Activated naive CD4-positive, alpha-beta T cell treated with anti-CD3 and anti-CD28 coated beads, Interleukin-2, amount 10 ng/mL, durations not matched to agents 7 days and 5 days (primary cell): Measurements from ENCODE around the gene HRH2.
A peak's percentile ranks its signal among the peaks of the same experiment; 100 is the strongest.

Experiments
- CTCF ChIA-PET: fragments of 350-600 bp; sonication (Branson Sonifier 250); formaldehyde crosslinking; loops from one replicate; lab custom pipeline; 2021; ENCODE audit warnings: antibody characterized with exemption; lab: Charles Lee
- DNase-seq: peaks from one replicate; pipeline ENCODE4 v3.0.0-alpha.2; 2020
- H3K27ac Mint-ChIP-seq: one replicate; pipeline ENCODE4 v1.8.0; 2021; ENCODE audit warnings: mild to moderate bottlenecking, moderate library complexity, mixed read lengths
- H3K27me3 Mint-ChIP-seq: one replicate; pipeline ENCODE4 v1.8.0; 2021; ENCODE audit warnings: mild to moderate bottlenecking, mixed read lengths
- H3K36me3 Mint-ChIP-seq: one replicate; pipeline ENCODE4 v1.8.0; 2021; ENCODE audit warnings: mixed read lengths
- H3K4me1 Mint-ChIP-seq: one replicate; pipeline ENCODE4 v1.8.0; 2021; ENCODE audit warnings: mixed read lengths
- H3K4me3 Mint-ChIP-seq: one replicate; pipeline ENCODE4 v1.8.0; 2021; ENCODE audit warnings: mild to moderate bottlenecking, moderate library complexity, mixed read lengths
- H3K9me3 Mint-ChIP-seq: one replicate; pipeline ENCODE4 v1.8.0; 2021; ENCODE audit warnings: mixed read lengths

HRH2 gene

DNA sequence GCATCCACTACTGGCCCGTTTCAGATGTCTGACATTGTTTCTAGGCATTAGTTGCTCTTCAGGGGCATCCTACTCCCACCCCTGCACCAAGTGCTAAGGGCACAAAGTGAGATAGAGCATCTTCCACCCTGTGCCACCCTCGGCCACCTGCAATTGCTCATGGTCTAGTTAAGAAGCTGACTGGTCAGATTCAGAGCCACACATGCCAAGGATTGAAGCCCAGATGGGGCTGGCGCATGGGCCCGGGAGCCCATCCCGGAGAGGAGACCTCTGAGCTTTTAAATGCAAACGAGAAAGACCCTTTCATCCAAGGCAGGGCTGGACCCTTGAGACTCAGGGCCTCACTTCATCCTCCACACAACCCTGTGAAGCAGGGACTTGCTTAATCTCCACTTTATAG, 28.5 kb downstream of the HRH2 start:
- Mint-ChIP-seq H3K27ac (no peak overlapping the region), H3K4me1 (peaks cover 37% of the 10 kb centered on the region), H3K36me3 (peaks cover 52% of the 10 kb centered on the region), H3K4me3 (no peak overlapping the region), H3K9me3 (no peaks in the 10 kb centered on the region), H3K27me3 (no peaks in the 10 kb centered on the region)
- CTCF ChIA-PET, result interaction anchor here (1.3 kb wide), 1 partner anchor 30 kb away, joined by 3 read pairs; no protein-coding TSS in a partner anchor
- DNase-seq, result no peak

DNA sequence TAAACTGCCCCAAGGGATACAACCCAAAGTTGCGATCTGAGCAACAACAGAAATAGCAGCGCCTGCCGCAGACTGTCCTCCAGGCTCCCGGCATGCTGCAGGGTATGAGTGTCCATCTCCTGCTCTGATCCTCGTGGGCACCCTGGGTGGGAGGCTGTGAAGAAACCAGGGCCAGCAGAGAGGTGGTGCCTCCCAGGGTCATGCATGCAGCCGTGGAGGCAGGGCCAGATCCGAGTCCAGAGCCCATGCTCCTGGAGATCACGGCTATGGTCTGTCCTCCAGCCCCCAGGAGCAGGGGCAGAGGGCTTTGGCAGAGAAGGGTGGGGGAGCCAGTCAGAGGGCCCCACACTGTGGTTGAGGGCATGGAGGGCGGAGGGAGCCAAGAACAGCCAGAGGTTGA, 29.0 kb downstream of the HRH2 start:
- H3K4me3 Mint-ChIP-seq, result no peak overlapping the region
- H3K27ac Mint-ChIP-seq, result no peak overlapping the region
- DNase-seq, result no peak
- no peaks in the 10 kb centered on the region for H3K9me3 Mint-ChIP-seq
- peaks cover 52% of the 10 kb centered on the region for H3K36me3 Mint-ChIP-seq
- H3K27me3 Mint-ChIP-seq, result no peaks in the 10 kb centered on the region
- H3K4me1 Mint-ChIP-seq, result peaks cover 37% of the 10 kb centered on the region
- CTCF ChIA-PET, result interaction anchor here (1.1 to 1.3 kb wide), 2 partner anchors 11 to 30 kb away, joined by 3 read pairs; no protein-coding TSS in a partner anchor

DNA sequence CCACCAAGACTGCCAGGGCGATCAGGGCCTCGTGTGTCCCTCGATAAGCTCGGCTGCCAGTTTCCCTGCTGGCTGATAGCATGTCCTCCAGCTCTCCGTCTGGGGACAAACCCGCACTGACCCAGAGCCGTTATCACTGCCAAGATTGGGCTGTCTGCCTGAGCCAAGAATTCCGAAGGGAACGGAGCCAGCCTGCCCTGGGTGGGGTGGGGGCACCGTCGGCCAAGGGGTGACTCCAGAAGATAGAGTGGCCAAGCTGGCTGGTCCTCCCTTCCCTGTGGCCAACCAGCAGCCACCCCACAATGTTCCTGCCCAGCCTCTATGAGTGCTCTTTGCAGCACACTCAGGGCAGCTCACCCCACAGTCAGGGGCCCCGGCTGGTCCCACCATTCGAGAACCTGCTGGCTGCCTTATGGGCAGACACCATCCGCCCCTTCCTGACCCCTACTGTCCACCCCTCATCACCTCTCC, 29.4 kb downstream of the HRH2 start:
- Mint-ChIP-seq H3K27ac (no peak overlapping the region), H3K9me3 (no peaks in the 10 kb centered on the region), H3K4me1 (peaks cover 37% of the 10 kb centered on the region), H3K36me3 (peaks cover 49% of the 10 kb centered on the region), H3K4me3 (no peak overlapping the region), H3K27me3 (no peaks in the 10 kb centered on the region)
- no peak for DNase-seq
- CTCF ChIA-PET, result interaction anchor here (1.1 kb wide), 1 partner anchor 11 kb away, joined by 3 read pairs; no protein-coding TSS in a partner anchor

DNA sequence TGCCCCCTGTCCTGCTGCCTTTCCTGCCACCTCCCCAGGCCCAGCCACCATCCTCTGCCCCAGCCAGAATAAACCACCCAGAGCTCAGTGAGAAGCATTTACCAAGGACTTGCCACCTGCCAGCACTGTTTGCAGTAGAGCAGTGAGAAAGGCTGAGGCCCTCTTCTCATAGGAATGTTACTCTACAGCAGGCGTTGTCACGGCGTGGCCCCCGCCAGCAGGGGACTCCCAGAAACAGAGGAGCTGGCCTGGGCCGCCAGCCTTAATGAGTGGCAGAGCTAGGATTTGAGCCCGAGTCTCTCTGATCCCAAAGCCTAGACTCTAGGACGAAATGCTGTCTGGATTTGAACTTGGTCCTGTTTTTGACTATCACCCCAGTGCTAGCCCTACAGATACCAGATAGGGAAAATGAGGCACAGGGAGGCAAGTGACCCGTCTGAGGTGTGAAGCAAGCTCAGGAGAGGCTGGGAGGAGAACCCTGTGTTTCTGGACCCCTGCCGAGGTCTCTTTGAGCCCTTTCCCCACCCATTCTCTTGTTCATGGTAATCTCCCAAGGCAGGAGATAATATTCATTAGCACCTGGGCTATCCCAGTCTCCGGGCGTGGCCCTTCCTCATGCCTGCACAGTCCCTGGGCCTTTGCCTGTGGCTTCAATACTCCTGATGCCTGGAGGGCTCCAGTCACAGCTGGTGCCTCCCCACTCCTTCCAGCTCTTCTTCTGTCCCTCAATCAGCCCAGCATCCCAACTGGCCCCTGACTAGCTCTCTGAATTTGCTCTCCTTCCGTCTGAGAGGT, 30.7 kb downstream of the HRH2 start:
- H3K27ac Mint-ChIP-seq, result no peak overlapping the region
- no peak for DNase-seq
- H3K4me1 Mint-ChIP-seq, result peaks cover 43% of the 10 kb centered on the region
- CTCF ChIA-PET, result interaction anchor here (0.8 to 4.5 kb wide), 3 partner anchors 9 to 154 kb away, joined by 3 to 27 read pairs (median 4); no protein-coding TSS in a partner anchor
- no peak overlapping the region for H3K4me3 Mint-ChIP-seq
- H3K9me3 Mint-ChIP-seq, result no peaks in the 10 kb centered on the region
- peaks cover 40% of the 10 kb centered on the region for H3K36me3 Mint-ChIP-seq
- H3K27me3 Mint-ChIP-seq, result no peaks in the 10 kb centered on the region

- Mint-ChIP-seq H3K36me3 (peaks cover 40% of the 10 kb centered on the region), H3K9me3 (no peaks in the 10 kb centered on the region), H3K27ac (no peak overlapping the region), H3K4me1 (peaks cover 46% of the 10 kb centered on the region), H3K27me3 (no peaks in the 10 kb centered on the region), H3K4me3 (no peak overlapping the region)
- no peak for DNase-seq
- CTCF ChIA-PET, result interaction anchor here (0.8 to 4.5 kb wide), 4 partner anchors 8 to 155 kb away, joined by 3 to 27 read pairs (median 4); no protein-coding TSS in a partner anchor
Observed at GRCh38 chr5:175689147-175689991, 31.5 kb downstream of the HRH2 start.

- DNase-seq, result no peak
- CTCF ChIA-PET, result interaction anchor here (0.8 to 4.5 kb wide), 4 partner anchors 11 to 156 kb away, joined by 3 to 27 read pairs (median 4); no protein-coding TSS in a partner anchor
- no peak overlapping the region for H3K27ac Mint-ChIP-seq
- H3K4me1 Mint-ChIP-seq, result peaks cover 40% of the 10 kb centered on the region
- no peaks in the 10 kb centered on the region for H3K9me3 Mint-ChIP-seq
- H3K27me3 Mint-ChIP-seq, result no peaks in the 10 kb centered on the region
- no peak overlapping the region for H3K4me3 Mint-ChIP-seq
- peaks cover 37% of the 10 kb centered on the region for H3K36me3 Mint-ChIP-seq
Observed at GRCh38 chr5:175690025-175690424, 32.2 kb downstream of the HRH2 start.

DNA sequence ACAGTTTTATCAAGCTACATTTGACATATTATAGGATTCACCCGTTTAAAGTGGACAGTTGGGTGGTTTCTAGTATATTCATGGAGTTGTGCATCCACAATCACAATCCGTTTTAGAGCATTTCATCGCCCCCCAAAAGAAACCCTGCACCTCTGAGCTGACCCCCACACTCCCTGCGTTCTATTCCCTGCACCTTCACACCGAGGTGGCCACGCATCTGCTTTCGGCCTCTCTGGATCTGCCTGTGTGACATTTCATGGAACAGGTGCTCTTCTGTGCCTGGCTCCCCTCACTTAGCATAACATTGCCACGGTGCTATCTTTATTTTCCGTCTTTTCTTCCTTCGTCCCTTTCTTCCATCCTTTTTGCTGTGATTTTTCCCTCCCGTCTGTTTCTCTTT, 32.7 kb downstream of the HRH2 start:
- H3K27me3 Mint-ChIP-seq, result no peaks in the 10 kb centered on the region
- no peak overlapping the region for H3K27ac Mint-ChIP-seq
- no peaks in the 10 kb centered on the region for H3K9me3 Mint-ChIP-seq
- no peak overlapping the region for H3K4me3 Mint-ChIP-seq
- peaks cover 35% of the 10 kb centered on the region for H3K36me3 Mint-ChIP-seq
- DNase-seq, result no peak
- CTCF ChIA-PET, result interaction anchor here (0.8 to 4.5 kb wide), 4 partner anchors 11 to 156 kb away, joined by 3 to 27 read pairs (median 4); no protein-coding TSS in a partner anchor
- peaks cover 40% of the 10 kb centered on the region for H3K4me1 Mint-ChIP-seq

GRCh38 chr5:175691761-175692160, 33.9 kb downstream of the HRH2 start:
- no peaks in the 10 kb centered on the region for H3K27me3 Mint-ChIP-seq
- no peak overlapping the region for H3K27ac Mint-ChIP-seq
- peaks cover 35% of the 10 kb centered on the region for H3K36me3 Mint-ChIP-seq
- CTCF ChIA-PET, result interaction anchor here (4.5 kb wide), 1 partner anchor 157 kb away, joined by 27 read pairs; no protein-coding TSS in a partner anchor
- no peaks in the 10 kb centered on the region for H3K9me3 Mint-ChIP-seq
- DNase-seq, result no peak
- H3K4me1 Mint-ChIP-seq, result peaks cover 52% of the 10 kb centered on the region
- no peak overlapping the region for H3K4me3 Mint-ChIP-seq

DNA sequence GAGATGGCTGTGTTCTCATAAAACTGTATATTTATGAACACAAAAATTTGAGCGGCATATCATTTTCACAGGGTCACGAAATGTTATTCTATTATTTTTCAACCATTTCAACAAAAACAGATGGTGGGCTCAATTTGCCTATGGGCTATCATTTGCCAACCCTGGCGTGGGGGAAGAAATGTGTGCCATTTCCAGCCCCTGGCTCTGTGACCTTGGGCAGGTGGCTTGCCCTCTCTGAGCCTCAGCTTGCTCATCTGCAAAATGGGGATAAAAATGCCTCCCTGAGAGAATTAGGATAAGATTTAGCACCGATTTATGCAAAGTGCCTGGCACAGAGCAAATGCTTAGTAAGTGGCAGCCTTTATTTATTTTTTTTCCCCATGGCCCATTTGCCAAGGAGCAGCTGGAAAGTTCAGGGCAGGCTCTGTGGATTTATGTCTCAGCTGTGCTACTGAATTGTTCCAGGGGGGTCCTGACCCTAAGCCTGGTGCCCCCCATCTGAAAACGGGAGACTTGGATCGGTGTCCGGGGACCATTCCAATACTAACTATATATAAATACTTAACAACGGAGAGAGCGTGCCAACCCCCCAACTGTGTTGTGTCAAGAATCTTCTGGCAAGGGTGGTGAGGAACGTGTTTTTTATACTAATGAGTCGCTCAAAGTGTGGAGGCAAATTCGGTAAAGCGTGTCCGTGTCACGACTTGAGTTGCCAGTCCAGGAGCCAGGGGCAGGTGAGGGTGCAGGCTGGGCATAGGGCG, 34.5 kb downstream of the HRH2 start:
- Mint-ChIP-seq H3K27me3 (no peaks in the 10 kb centered on the region), H3K27ac (no peak overlapping the region), H3K4me1 (peaks cover 52% of the 10 kb centered on the region), H3K9me3 (no peaks in the 10 kb centered on the region), H3K4me3 (no peak overlapping the region), H3K36me3 (peaks cover 35% of the 10 kb centered on the region)
- no peak for DNase-seq
- CTCF ChIA-PET, result interaction anchor here (4.5 kb wide), 1 partner anchor 158 kb away, joined by 27 read pairs; no protein-coding TSS in a partner anchor

DNA sequence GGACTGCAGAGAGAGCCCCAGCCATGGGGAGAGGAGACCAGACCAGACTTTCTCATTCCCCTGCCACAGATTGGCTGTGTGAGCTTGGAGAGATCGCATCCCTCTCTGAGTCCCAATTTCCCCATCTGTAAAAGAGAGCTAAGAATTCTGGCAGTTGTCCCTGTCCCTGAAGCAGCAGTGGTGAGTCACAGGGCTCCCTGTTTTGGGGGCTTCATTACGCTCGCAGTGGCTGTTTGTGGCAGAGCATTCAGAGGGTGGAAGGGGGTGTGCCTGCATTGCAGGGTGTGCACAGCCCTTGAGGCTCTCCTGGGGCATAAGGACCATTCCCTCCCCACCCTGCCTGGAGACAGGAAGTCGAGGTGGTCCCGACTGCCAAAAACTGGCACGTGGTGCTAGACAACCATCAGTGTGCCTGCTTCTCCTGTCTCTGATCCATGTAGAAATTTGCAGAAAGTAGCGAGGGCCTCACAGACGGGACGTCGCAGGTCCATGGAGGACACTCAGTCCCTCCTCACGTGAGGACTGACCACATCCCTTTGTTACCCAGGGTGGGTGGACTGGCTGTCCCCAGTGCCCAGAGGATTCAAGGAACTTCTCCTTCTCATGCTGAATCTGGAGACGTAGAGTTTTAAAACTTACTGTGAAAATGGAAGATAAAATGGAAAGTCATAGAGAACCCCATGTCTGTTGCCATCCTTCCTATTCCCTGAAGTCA, 35.3 kb downstream of the HRH2 start:
- no peaks in the 10 kb centered on the region for H3K9me3 Mint-ChIP-seq
- CTCF ChIA-PET, result interaction anchor here (1.1 to 2.1 kb wide), 2 partner anchors 37 to 159 kb away, joined by 5 to 20 read pairs; no protein-coding TSS in a partner anchor
- no peak overlapping the region for H3K4me3 Mint-ChIP-seq
- H3K27ac Mint-ChIP-seq, result peak overlapping the region; percentile 53
- H3K27me3 Mint-ChIP-seq, result no peaks in the 10 kb centered on the region
- H3K36me3 Mint-ChIP-seq, result peaks cover 36% of the 10 kb centered on the region
- DNase-seq, result no peak
- H3K4me1 Mint-ChIP-seq, result peaks cover 54% of the 10 kb centered on the region

- Mint-ChIP-seq H3K4me1 (peaks cover 54% of the 10 kb centered on the region), H3K4me3 (no peak overlapping the region), H3K27me3 (no peaks in the 10 kb centered on the region), H3K27ac (peak overlapping the region; percentile 53), H3K9me3 (no peaks in the 10 kb centered on the region), H3K36me3 (peaks cover 37% of the 10 kb centered on the region)
- CTCF ChIA-PET, result interaction anchor here (0.8 to 2.1 kb wide), 5 partner anchors 36 to 165 kb away, joined by 3 to 20 read pairs (median 5); no protein-coding TSS in a partner anchor
- peak; percentile 16 for DNase-seq
Observed at GRCh38 chr5:175693741-175694140, 35.9 kb downstream of the HRH2 start.

DNA sequence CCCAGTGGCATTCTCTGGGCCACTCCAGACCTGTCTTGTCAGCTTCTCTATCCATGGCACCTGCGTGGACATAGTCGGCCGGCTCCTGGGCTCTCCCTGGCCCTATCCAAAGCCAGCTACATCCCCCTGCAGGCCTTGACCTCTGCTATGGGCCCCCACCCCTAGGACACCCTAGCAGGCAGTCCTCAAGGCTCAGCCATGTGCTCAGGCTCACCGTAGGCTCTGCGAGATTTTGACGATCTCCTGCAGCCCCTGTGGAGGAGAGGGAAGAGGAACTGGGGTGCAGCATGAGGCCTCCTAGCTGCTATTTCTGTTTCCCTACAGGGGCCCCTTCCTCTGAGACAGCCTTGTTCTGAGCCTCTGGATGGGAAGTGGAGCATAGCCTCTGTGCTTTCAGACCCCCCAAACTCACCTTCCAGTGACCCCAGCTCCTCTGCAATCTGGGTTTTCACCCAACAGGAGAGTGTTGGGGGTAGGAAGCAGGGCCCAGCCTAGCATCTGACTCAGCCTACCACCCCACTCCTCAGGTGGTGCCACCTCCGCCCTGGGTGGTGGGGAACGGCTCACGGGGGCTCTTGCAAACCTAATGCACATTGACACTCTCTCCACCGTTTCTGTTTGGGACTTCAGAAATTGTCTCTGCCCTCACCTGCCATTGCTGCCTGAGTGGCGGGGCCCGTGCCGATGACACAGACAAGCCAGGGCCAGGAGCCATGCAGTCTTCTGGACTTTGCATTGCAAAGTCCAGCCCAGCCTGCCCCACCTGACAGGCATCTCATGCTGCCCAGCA, 36.7 kb downstream of the HRH2 start:
- CTCF ChIA-PET, result interaction anchor here (0.8 to 2.1 kb wide), 6 partner anchors 12 to 166 kb away, joined by 3 to 20 read pairs (median 4); no protein-coding TSS in a partner anchor
- Mint-ChIP-seq H3K4me1 (peaks cover 46% of the 10 kb centered on the region), H3K4me3 (no peak overlapping the region), H3K36me3 (peaks cover 37% of the 10 kb centered on the region), H3K27ac (no peak overlapping the region), H3K9me3 (no peaks in the 10 kb centered on the region), H3K27me3 (no peaks in the 10 kb centered on the region)
- peak; percentile 15 for DNase-seq
